ENCODE data around the gene MAST1. TPM values are rescaled to one million over a fixed set of nuclear protein-coding genes. Genes with fewer than 3 reads are reported as not detected.

Gene MAST1
- total RNA-seq, 2 experiments from 2014 or later, result 2.4 to 3.0 TPM

DNA sequence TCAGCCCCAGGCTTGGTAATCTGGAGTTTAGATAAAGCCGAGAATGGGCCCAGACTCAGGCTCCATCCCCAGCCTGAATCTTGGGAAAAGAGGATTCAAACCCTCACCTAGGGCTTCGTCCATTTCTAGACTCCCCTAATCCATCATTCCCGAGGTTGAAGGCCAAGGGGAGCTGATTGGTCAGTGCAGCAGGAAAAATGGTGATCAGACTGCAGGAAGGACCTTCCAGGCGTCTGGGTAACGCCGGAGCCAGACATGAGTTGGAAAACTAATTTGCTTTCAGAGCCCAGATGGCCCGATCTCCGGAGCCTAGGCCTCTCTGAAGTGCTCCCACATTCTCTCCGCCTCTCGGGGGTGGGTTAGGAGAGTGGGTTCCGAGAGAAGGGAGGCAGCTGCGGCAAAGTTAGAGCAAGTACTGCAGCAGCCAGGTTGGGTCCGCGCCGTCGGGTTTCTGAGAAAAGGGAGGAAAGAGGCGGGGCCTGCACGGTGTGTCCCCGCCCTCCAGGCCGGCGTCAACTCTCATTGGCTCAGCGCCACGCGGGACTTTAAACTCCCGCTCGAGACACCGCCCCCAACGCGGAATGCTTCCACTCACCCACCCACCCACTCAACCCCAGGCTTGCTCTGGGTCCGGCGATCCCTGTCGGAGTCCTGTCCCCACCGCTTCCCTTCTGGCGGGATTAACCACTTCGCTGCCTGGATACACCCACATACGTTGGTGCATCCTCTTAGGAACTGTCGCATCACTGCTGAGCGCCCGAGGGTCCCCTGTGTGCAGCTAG is 3.1 kb upstream of the MAST1 start:
- Mint-ChIP-seq H3K27ac (no peak overlapping the region), H3K27me3 (peaks cover 76% of the 10 kb centered on the region), H3K4me1 (ENCODE audit: low read depth) (peaks cover 32% of the 10 kb centered on the region), H3K9me3 (peaks cover 1% of the 10 kb centered on the region), H3K4me3 (no peak overlapping the region), H3K36me3 (ENCODE audit: low read depth) (no peaks in the 10 kb centered on the region)
- intact Hi-C loops (cut with micrococcal nuclease), result no loop called here
- ATAC-seq (no peak), DNase-seq (peak; percentile 51)
- ChIA-PET POLR2A (interaction anchor here (1.3 to 1.4 kb wide), 3 partner anchors 11 to 98 kb away, joined by 3 read pairs; partner anchors contain the start of genes FARSA and GET3), CTCF (interaction anchor here (1.0 to 1.5 kb wide), 3 partner anchors 11 to 78 kb away, joined by 3 to 13 read pairs (median 5); no protein-coding TSS in a partner anchor)
- TF ChIP-seq, protein P1, sequence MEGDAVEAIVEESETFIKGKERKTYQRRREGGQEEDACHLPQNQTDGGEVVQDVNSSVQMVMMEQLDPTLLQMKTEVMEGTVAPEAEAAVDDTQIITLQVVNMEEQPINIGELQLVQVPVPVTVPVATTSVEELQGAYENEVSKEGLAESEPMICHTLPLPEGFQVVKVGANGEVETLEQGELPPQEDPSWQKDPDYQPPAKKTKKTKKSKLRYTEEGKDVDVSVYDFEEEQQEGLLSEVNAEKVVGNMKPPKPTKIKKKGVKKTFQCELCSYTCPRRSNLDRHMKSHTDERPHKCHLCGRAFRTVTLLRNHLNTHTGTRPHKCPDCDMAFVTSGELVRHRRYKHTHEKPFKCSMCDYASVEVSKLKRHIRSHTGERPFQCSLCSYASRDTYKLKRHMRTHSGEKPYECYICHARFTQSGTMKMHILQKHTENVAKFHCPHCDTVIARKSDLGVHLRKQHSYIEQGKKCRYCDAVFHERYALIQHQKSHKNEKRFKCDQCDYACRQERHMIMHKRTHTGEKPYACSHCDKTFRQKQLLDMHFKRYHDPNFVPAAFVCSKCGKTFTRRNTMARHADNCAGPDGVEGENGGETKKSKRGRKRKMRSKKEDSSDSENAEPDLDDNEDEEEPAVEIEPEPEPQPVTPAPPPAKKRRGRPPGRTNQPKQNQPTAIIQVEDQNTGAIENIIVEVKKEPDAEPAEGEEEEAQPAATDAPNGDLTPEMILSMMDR (IDR thresholded peaks at IDR 0.05), result no peak

DNA sequence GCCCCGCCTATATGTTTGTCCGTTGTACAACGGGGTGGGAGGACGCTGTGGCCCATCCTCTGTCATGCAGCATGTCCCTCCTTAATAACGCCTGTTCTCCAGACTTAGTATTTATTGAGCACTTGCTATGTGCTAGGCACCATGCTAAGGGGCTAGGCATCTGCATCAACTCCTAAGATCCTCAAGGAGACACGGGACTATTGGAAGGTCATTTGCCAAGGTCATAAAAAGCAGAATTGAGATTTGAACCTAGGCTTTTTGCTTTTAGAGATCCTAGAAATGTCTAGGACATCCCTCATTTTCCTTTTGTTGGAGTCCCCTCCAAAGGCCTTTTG is 1.8 kb upstream of the MAST1 start:
- H3K36me3 Mint-ChIP-seq (ENCODE audit: low read depth), result no peaks in the 10 kb centered on the region
- no peak for ATAC-seq
- TF ChIP-seq, protein P1 (IDR thresholded peaks at IDR 0.05), result no peak
- no peak overlapping the region for H3K4me3 Mint-ChIP-seq
- intact Hi-C loops (cut with micrococcal nuclease), result no loop called here
- H3K4me1 Mint-ChIP-seq (ENCODE audit: low read depth), result peaks cover 44% of the 10 kb centered on the region
- peaks cover 79% of the 10 kb centered on the region for H3K27me3 Mint-ChIP-seq
- no peak overlapping the region for H3K27ac Mint-ChIP-seq
- ChIA-PET CTCF (interaction anchor here (0.9 to 2.2 kb wide), 11 partner anchors 8 to 78 kb away, joined by 3 to 13 read pairs (median 5); no protein-coding TSS in a partner anchor), POLR2A (no interaction called here)
- DNase-seq, result no peak
- peaks cover 1% of the 10 kb centered on the region for H3K9me3 Mint-ChIP-seq

DNA sequence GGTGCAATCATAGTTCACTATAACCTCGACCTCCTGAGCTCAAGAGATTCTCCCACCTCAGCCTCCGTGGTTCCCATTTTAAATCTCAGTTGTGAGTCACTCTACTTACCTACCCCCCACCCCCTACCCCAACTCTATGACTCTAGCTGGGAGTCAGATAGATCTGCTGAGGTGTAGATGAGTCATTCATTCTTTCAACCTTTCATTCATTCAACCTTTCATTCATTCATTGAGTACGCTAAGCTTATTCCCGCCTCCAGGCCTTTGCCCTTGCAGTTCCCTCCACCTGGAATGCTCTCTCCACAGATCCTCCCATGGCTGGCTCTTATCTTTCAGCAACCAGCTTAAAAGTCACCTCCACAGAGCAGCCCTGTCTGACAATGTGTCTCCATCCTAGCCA is 1.1 kb upstream of the MAST1 start:
- ChIA-PET POLR2A (interaction anchor here (0.7 kb wide), 1 partner anchor 15 kb away, joined by 3 read pairs; no protein-coding TSS in a partner anchor), CTCF (interaction anchor here (0.8 to 2.2 kb wide), 12 partner anchors 9 to 93 kb away, joined by 3 to 13 read pairs (median 4); partner anchors contain the start of gene GCDH)
- DNase-seq, result peak; percentile 48
- intact Hi-C loops (cut with micrococcal nuclease), result no loop called here
- H3K36me3 Mint-ChIP-seq (ENCODE audit: low read depth), result no peaks in the 10 kb centered on the region
- H3K4me1 Mint-ChIP-seq (ENCODE audit: low read depth), result peaks cover 42% of the 10 kb centered on the region
- no peak for ATAC-seq
- H3K27ac Mint-ChIP-seq, result no peak overlapping the region
- H3K9me3 Mint-ChIP-seq, result no peaks in the 10 kb centered on the region
- H3K4me3 Mint-ChIP-seq, result no peak overlapping the region
- peaks cover 77% of the 10 kb centered on the region for H3K27me3 Mint-ChIP-seq
- TF ChIP-seq, protein P1 (IDR thresholded peaks at IDR 0.05), result no peak

DNA sequence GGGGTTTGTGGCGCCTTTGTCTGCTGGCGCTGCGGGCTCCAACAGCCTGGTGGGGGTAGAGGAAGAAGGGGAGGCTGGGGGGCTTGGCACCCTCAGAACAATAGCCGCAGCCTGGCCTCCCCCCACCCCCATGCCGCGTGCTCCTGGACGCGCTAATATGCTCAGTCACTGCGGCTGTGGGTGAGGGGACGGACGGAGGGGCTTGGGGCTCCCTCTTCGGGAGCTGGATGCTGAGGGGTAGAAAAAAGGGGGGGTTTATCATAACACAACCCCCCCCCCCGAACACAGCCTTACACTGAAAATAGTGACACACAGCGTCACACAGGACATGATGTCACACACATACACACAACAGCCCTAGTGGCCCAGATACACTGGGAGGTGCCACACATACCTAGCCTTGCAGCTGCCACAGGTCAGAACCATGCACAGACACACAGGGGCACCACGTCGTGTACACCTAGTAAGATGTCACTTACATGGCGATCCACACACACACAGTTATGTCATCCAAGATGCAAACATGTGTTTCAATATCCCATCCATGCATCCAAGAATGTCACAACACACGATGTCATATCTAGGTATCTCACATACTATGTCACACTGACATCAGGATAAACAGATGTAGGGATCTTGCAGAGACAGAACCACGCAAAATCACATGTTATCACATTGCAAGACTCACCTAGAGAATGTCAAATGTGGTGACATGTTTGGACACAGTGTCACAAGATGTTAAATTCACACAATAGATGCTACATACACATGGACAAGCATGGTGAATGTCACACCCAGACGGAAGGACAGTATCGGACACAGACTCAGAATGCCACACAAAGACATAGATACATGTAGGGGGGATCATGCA is 806 bp downstream of the MAST1 start:
- intact Hi-C loops (cut with micrococcal nuclease), result no loop called here
- POLR2A ChIA-PET, result no interaction called here
- ATAC-seq, result peak; percentile 32
- TF ChIP-seq, protein P1 (IDR thresholded peaks at IDR 0.05), result no peak
- no peaks in the 10 kb centered on the region for H3K36me3 Mint-ChIP-seq (ENCODE audit: low read depth)
- CTCF ChIA-PET, result no interaction called here
- peak; percentile 59 for DNase-seq
- H3K27me3 Mint-ChIP-seq, result peaks cover 77% of the 10 kb centered on the region
- H3K4me1 Mint-ChIP-seq (ENCODE audit: low read depth), result peaks cover 35% of the 10 kb centered on the region
- no peaks in the 10 kb centered on the region for H3K9me3 Mint-ChIP-seq
- peak overlapping the region; percentile 57 for H3K4me3 Mint-ChIP-seq
- no peak overlapping the region for H3K27ac Mint-ChIP-seq
